NOMO-1 treated with dmso at 0.1 percent for 144 hours (cell line): ENCODE results near the gene GPR62.

Experiments used
- DNase-seq: peaks from one replicate; lab custom pipeline; 2025; ENCODE audit not compliant: unreplicated experiment; lab: John Stamatoyannopoulos, UW

GPR62 gene

GRCh38 chr3:51968883-51969678 is 13.9 kb downstream of the GPR62 start:
- DNase-seq = no peak

GRCh38 chr3:51969841-51970240 is 14.7 kb downstream of the GPR62 start:
- DNase-seq = no peak

- no peak for DNase-seq
These were observed 15.6 kb downstream of the GPR62 start for GRCh38 chr3:51970606-51971300.

DNA sequence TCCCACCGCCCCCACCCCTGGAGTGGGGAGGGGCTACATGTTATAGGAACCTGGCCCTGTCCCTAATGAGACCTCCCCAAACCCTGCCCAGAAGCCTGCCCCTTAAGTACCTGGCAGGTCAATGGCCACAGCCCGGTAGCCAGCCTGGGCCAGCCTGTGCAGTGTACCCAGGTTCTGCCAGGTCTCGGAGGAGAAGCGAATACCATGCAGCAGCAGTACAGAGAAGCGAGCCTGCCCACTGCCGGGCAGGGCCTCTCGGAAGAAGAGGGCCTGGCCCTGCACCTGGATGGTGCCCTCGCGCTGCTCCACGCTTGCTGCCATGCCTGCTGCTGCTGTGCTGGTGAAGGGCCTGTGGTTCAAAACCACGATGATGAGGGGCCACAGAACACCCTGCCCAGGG is 16.2 kb downstream of the GPR62 start:
- no peak for DNase-seq

DNA sequence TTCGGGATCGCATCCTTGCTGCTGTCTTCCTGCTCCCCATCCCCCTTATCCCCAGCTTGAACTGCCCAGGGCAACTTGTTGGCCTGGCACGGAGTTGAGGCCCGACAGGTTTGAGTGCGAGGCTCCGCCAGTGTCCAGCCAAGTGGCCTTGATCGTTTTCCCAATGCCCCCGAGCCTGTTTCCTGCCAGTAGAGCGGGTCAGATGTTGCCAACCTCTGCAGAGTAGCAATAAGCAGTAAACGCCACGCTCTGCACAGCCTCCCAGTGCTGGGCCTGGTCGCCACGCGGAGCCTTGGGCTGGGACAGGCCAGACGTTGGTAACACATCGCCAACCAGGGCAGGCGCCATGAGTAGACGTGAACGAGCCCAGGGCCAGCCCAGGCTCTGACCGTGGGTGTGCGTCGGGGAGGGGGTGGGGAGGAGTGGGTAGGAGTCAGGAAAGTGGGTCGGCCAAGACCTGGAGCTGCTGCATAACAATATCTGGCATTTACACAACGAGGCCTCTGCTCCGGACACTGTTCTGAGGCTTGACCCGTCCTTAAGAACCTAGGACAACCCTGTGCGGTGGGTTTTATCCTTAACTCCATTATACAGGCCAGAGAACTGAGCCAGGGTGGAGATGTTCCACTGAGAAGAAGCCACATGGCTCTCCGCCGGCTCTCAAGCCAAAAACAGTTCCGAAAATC is 19.2 kb downstream of the GPR62 start:
- DNase-seq = no peak

- peak; percentile 59 for DNase-seq
These were observed 20.0 kb downstream of the GPR62 start, which contains the start of gene ABHD14A for GRCh38 chr3:51974963-51975851. Gene ABHD14A, plus strand, starts transcription at chr3:51975064. Its CDS starts 72 bp downstream, at chr3:51975136.

DNA sequence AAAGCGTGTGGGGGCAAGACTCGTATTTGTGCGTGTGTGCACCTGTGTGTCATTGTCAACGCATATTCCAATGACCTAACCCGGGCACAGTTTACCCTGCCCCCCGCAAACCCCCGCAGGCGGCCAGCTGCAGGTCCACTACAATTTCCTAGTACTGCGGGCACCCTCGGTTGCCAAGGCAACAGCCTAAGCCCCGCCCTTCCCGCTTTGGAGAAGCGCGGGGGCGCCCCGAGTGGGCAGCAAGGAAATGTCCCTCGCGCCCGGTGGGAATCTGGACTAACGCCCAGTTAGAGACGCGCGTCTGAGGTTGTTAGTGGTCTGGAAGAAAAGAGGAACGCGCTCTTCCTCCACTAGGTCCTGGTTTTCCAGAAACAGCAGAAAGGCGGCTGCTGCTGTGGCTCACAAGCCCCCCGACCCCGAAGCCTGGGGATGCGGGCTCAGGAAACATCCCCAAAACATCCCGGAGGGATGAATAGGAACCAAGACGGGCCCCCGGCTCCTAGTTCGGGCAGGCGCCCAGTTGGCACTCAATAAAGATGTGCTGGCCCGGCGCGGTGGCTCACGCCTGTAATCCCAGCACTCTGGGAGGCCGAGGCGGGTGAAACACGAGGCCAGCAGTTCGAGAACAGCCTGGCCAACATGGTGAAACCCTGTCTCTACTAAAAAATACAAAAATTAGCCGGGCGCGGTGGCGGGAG is 20.8 kb downstream of the GPR62 start:
- no peak for DNase-seq

- no peak for DNase-seq
These were observed 22.4 kb downstream of the GPR62 start for GRCh38 chr3:51977446-51978142.

GRCh38 chr3:51978143-51978502 is 22.9 kb downstream of the GPR62 start:
- no peak for DNase-seq

DNA sequence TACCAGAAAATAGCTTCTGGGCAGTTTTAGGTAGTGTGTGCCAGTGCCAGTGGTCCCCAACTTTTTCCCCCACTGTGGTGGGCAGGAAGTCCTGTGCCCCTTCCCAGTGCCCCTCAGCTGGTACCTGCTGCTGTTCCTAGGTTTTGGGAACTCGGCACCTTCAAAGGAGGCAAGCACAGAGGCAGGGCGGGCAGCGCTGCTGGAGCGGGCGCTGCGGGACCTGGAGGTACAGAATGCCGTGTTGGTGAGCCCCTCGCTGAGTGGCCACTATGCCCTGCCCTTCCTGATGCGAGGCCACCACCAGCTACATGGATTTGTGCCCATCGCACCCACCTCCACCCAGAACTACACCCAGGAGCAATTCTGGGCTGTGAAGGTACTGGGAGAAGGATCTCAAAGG is 25.1 kb downstream of the GPR62 start:
- no peak for DNase-seq

DNA sequence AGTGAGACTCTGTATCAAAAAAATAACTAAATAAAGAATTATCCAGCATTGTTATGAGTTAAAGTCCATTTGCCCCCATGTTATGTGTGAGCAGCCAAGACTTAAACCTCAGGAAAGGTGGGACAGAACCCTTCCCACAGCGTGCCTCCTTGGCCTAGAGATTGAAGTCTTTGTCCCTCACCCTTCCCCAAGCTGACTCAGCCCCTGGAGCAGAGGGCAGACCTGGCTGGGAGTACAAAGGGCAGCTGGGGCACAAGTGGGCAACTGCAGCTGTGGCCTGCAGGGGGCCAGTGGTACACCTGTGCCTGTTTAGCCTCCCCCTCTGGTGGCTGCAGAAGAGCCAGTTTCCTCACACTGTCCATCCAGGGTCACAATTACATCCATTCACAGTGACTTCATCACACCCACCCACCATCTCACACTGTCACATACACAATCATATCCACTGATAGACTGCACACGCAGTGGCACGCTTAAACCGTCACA is 27.2 kb downstream of the GPR62 start:
- DNase-seq = peak; percentile 61

DNA sequence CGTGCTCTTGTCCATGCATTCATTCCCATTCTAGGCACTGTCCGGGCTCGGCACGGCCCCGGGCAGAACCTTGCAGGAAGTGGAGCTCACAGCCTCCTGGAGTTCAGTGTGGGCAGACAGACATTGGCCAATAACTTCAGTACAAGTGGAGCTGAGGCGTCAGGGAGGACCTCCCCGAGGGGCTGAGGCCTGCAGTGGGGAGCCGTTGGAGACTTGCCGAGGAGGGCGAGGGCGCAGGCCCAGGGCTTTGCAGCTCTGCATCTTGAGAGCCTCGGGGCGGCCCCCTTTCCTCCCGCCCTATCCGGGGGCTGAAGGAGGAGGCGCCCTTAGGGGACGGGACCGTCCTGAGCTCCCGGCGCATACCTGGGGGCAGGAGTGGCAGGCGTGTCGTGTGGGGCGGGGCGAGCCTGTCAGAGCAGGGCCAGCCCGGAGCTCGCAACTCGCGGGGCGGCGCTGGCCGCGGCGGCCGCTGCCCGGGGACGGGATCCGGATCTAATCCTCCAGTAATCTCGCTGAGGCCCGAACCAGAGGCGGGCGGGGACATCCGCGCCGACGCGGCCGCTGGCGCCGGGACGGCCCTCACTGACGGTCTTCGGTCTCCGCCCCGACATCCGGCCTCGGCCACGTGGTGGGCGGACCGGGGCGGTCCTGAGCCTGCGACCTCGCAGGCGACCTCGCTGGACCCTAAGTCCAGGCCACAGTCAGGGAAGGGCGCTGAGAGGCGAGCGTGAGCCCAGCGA is 27.8 kb downstream of the GPR62 start, which contains the start of gene ACY1:
ACY1 (plus strand) TSS at position 698 of the 740 bp plus-strand sequence. CDS start 530 bp downstream, outside the sequence.
- peak; percentile 81 for DNase-seq

- DNase-seq = no peak
These were observed 28.5 kb downstream of the GPR62 start for GRCh38 chr3:51983578-51984268.

- DNase-seq = no peak
These were observed 29.1 kb downstream of the GPR62 start for GRCh38 chr3:51984269-51984647.

- DNase-seq = no peak
These were observed 29.9 kb downstream of the GPR62 start for GRCh38 chr3:51985063-51985462.

GRCh38 chr3:51986010-51986947 is 31.1 kb downstream of the GPR62 start:
- DNase-seq = no peak

GRCh38 chr3:51987568-51987967 is 32.4 kb downstream of the GPR62 start:
- DNase-seq = no peak
